CD4-positive, alpha-beta T cell treated with Interferon gamma for 1 hour (primary cell): Measurements from ENCODE around the gene SELENOH.

Experiments
- DNase-seq: peaks from one replicate; pipeline ENCODE4 v3.0.0-alpha.2; 2020

Gene SELENOH

GRCh38 chr11:57786436-57786835 is 45.1 kb downstream of the SELENOH start:
- no peak for DNase-seq

GRCh38 chr11:57787006-57787604 is 45.8 kb downstream of the SELENOH start:
- DNase-seq = no peak

- DNase-seq = peak; percentile 7
These were observed 46.8 kb downstream of the SELENOH start for GRCh38 chr11:57787920-57788702.

GRCh38 chr11:57788703-57789088 is 47.4 kb downstream of the SELENOH start:
- DNase-seq = no peak

GRCh38 chr11:57791321-57792059 is 50.2 kb downstream of the SELENOH start:
- DNase-seq = no peak

GRCh38 chr11:57792060-57792541 is 50.8 kb downstream of the SELENOH start:
- DNase-seq = peak; percentile 94

GRCh38 chr11:57792870-57793269 is 51.6 kb downstream of the SELENOH start:
- peak; percentile 8 for DNase-seq
